OCI-LY7 (cell line): ENCODE results near the gene SMARCD1. TPM values are rescaled to one million over a fixed set of nuclear protein-coding genes. Genes with fewer than 3 reads are reported as not detected.

Experiments used
- BruUV-seq: library from RNA; stranded (reverse); fragments of 400-500 nt; replicated peaks from 2 replicates; lab custom pipeline; 2021; lab: Mats Ljungman, UMichigan
- CTCF ChIA-PET: fragments of 300-600 bp; sonication (Branson Sonifier 250); formaldehyde crosslinking; loops from one replicate; lab custom pipeline; 2022; ENCODE audit warnings: antibody characterized with exemption; ENCODE audit not compliant: unreplicated experiment; lab: Charles Lee
- POLR2A ChIA-PET: fragments of 300-600 bp; sonication (Branson Sonifier 250); formaldehyde crosslinking; loops from one replicate; lab custom pipeline; 2022; ENCODE audit warnings: antibody characterized with exemption; lab: Charles Lee
- DNase-seq: peaks from one replicate; pipeline ENCODE4 v3.0.0-alpha.2; 2015; ENCODE audit warnings: low spot score
- H2AFZ ChIP-seq: fragments of 200-600 bp; sonication (generic), shearing (Covaris generic); 2 replicates; pipeline ENCODE4 v1.6.1; 2014; ENCODE audit warnings: mild to moderate bottlenecking, antibody characterized with exemption, low read length, moderate library complexity
- H3K27ac ChIP-seq: fragments of 200-600 bp; sonication (generic); 2 replicates; pipeline ENCODE4 v1.5.1; 2014; ENCODE audit warnings: mixed run types, low read depth, mild to moderate bottlenecking, moderate library complexity, low read length, inconsistent platforms; ENCODE audit not compliant: poor library complexity, severe bottlenecking
- H3K36me3 ChIP-seq: fragments of 200-600 bp; sonication (generic); 2 replicates; pipeline ENCODE4 v1.6.1; 2014; ENCODE audit warnings: mild to moderate bottlenecking, antibody characterized with exemption, low read length, moderate library complexity, mixed read lengths; ENCODE audit not compliant: insufficient read depth
- H3K4me1 ChIP-seq: fragments of 200-600 bp; sonication (generic); 2 replicates; pipeline ENCODE4 v1.5.1; 2014; ENCODE audit warnings: mild to moderate bottlenecking, low read length; ENCODE audit not compliant: insufficient read depth, poor library complexity, severe bottlenecking
- H3K4me2 ChIP-seq: fragments of 200-600 bp; sonication (generic); 2 replicates; pipeline ENCODE4 v1.6.1; 2014; ENCODE audit warnings: mild to moderate bottlenecking, low read length
- H3K4me3 ChIP-seq: fragments of 200-600 bp; sonication (generic); 2 replicates; pipeline ENCODE4 v1.5.1; 2014; ENCODE audit warnings: mild to moderate bottlenecking, low read depth, low read length; ENCODE audit not compliant: poor library complexity, severe bottlenecking
- H3K79me2 ChIP-seq: fragments of 200-600 bp; sonication (generic); 2 replicates; pipeline ENCODE4 v1.6.1; 2016; ENCODE audit warnings: low read depth, mild to moderate bottlenecking, low read length, moderate library complexity, mixed read lengths; ENCODE audit not compliant: insufficient read depth
- H3K9me2 ChIP-seq: fragments of 200-600 bp; sonication (generic); 2 replicates; pipeline ENCODE4 v1.6.1; 2016; ENCODE audit warnings: mild to moderate bottlenecking, low read length, mixed read lengths; ENCODE audit not compliant: insufficient read depth
- H3K9me3 ChIP-seq: fragments of 200-600 bp; sonication (generic); 2 replicates; pipeline ENCODE4 v1.6.1; 2014; ENCODE audit warnings: mild to moderate bottlenecking, mixed run types, low read length, mixed read lengths
- H4K20me1 ChIP-seq: fragments of 200-600 bp; sonication (generic); 2 replicates; pipeline ENCODE4 v1.6.1; 2014; ENCODE audit warnings: mild to moderate bottlenecking, antibody characterized with exemption, low read length, moderate library complexity, mixed read lengths; ENCODE audit not compliant: insufficient read depth
- EZH2phosphoT487 ChIP-seq: fragments of 200-600 bp; sonication (generic); IDR thresholded peaks from 2 replicates; pipeline ENCODE4 v1.6.1; 2018; ENCODE audit warnings: low read depth, borderline replicate concordance, mild to moderate bottlenecking, mixed run types, antibody characterized with exemption, low read length, moderate library complexity, mixed read lengths
- intact Hi-C: fragments of 100-400 bp; cut with micrococcal nuclease; formaldehyde crosslinking; loops from one replicate; pipeline ENCODE4 v1.10.0; 2022; ENCODE audit not compliant: unreplicated experiment
- total RNA-seq, 2 experiments: library from RNA; depleted of rRNA in 1 of 2; stranded (reverse); fragments of >200 nt in 1 of 2; shearing (Covaris generic) in 1 of 2; gene quantifications; 2 replicates each; pipeline ENCODE4 v1.2.3, GENCODE V29; 2014 to 2022
- TF ChIP-seq, protein P1 (sequence below): fragments of 200-600 bp; sonication (generic); conservative IDR thresholded peaks from 2 replicates; pipeline ENCODE4 v1.5.1; 2014; ENCODE audit warnings: mild to moderate bottlenecking, antibody characterized with exemption, low read length, moderate library complexity, mixed read lengths

Gene SMARCD1
- total RNA-seq, 2 experiments from 2014 or later = 92.8 to 134 TPM

DNA sequence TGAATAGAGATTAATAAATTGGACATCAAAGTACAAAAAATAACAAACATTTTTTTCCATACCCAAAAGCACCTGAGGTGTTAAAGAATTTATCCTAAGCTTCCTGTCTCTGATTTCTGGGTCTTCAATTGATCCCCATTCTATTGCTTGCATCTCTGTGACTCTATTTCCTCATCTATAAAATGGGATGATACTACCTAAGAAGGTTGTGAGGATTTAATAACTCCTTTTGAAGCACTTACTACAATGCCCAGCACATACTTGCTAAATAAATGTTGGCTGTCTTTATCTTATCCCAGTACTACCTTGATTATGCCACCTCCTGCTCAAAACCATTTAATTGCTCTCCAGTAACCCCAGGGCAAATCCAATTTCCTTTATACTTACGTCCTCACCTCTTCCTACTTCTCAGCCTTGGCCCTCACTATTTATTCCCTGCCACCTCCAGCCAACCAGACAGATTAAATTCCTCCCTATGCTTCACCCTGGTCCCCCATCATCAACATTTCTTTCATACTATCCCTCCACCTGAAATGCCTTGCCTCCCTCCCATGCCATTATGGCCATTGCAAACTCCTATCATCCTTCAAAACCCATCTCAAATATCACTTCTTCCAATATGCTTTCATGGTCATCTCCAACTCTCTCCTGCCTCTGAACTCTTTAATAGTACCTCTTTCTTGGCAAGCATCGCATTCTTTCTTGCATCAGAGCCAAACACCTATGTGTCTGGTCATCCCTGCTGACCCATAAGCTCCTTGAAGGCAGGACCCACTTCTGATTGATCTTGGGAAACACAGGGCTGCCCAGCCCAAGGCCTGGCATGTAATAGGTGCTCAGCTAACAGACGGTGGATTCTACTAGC is 35.7 kb upstream of the SMARCD1 start:
- Histone ChIP-seq H3K79me2 (no peaks in the 10 kb centered on the region), H3K4me1 (peaks cover 13% of the 10 kb centered on the region), H3K9me2 (no peaks in the 10 kb centered on the region), H3K4me2 (no peak overlapping the region), H3K36me3 (no peaks in the 10 kb centered on the region), H3K4me3 (no peak overlapping the region), H3K9me3 (no peaks in the 10 kb centered on the region), H4K20me1 (no peaks in the 10 kb centered on the region), H3K27ac (no peak overlapping the region), H2AFZ (no peak overlapping the region)
- DNase-seq = no peak
- no peak for TF ChIP-seq EZH2phosphoT487
- TF ChIP-seq, protein P1, sequence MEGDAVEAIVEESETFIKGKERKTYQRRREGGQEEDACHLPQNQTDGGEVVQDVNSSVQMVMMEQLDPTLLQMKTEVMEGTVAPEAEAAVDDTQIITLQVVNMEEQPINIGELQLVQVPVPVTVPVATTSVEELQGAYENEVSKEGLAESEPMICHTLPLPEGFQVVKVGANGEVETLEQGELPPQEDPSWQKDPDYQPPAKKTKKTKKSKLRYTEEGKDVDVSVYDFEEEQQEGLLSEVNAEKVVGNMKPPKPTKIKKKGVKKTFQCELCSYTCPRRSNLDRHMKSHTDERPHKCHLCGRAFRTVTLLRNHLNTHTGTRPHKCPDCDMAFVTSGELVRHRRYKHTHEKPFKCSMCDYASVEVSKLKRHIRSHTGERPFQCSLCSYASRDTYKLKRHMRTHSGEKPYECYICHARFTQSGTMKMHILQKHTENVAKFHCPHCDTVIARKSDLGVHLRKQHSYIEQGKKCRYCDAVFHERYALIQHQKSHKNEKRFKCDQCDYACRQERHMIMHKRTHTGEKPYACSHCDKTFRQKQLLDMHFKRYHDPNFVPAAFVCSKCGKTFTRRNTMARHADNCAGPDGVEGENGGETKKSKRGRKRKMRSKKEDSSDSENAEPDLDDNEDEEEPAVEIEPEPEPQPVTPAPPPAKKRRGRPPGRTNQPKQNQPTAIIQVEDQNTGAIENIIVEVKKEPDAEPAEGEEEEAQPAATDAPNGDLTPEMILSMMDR = no peak
- CTCF ChIA-PET = interaction anchor here (0.8 kb wide), 1 partner anchor 10 kb away, joined by 4 read pairs; no protein-coding TSS in a partner anchor
- no TSS peak for BruUV-seq
- intact Hi-C loops = loop anchor here (10.0 kb wide), 1 partner anchor 185 kb away; no protein-coding TSS in a partner anchor
- POLR2A ChIA-PET = interaction anchor here (0.7 to 1.2 kb wide), 3 partner anchors 20 to 95 kb away, joined by 3 read pairs; no protein-coding TSS in a partner anchor

DNA sequence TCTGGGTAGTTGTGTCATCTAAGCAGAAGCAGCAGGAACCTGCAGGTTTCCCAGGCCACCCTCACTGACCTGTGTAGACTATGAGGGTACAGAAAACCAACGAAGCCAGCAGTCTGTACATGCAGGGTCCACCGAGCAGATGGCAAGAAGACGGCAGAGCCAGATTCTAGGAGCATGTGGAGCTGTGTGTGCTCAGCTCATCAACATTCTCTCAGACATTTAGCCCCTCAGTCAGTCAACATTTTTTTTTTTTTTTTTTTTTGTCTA is 35.1 kb upstream of the SMARCD1 start:
- H3K4me3 ChIP-seq = no peak overlapping the region
- intact Hi-C loops = loop anchor here (10.0 kb wide), 1 partner anchor 185 kb away; no protein-coding TSS in a partner anchor
- POLR2A ChIA-PET = interaction anchor here (0.6 to 1.2 kb wide), 2 partner anchors 12 to 81 kb away, joined by 3 read pairs; no protein-coding TSS in a partner anchor

More for the DNA sequence above, 35.1 kb upstream of the SMARCD1 start:
- CTCF ChIA-PET = interaction anchor here (0.8 kb wide), 1 partner anchor 11 kb away, joined by 4 read pairs; no protein-coding TSS in a partner anchor
- peaks cover 13% of the 10 kb centered on the region for H3K4me1 ChIP-seq
- H3K36me3 ChIP-seq = no peaks in the 10 kb centered on the region
- no TSS peak for BruUV-seq
- H3K9me2 ChIP-seq = no peaks in the 10 kb centered on the region
- TF ChIP-seq EZH2phosphoT487 = no peak
- TF ChIP-seq, protein P1 = no peak
- H2AFZ ChIP-seq = no peak overlapping the region
- no peak overlapping the region for H3K4me2 ChIP-seq
- no peak overlapping the region for H3K27ac ChIP-seq
- no peaks in the 10 kb centered on the region for H3K9me3 ChIP-seq
- no peaks in the 10 kb centered on the region for H3K79me2 ChIP-seq
- no peak for DNase-seq
- no peaks in the 10 kb centered on the region for H4K20me1 ChIP-seq
